Measurements from ENCODE around the gene SORCS2. TPM values are rescaled to one million over a fixed set of nuclear protein-coding genes. Genes with fewer than 3 reads are reported as not detected.

SORCS2 gene
- total and polyA plus RNA-seq, 2 donors, result 2.2 to 2.7 TPM

GRCh38 chr4:7217474-7218321, 25.4 kb downstream of the SORCS2 start:
- Histone ChIP-seq H3K4me1 (ENCODE audit: control insufficient read depth in 2 of 2, insufficient read depth in 2 of 2, low read length in 2 of 2) (no peaks in the 10 kb centered on the region), H3K27me3 (ENCODE audit: control insufficient read depth in 2 of 2, insufficient read depth in 1 of 2, low read length in 1 of 2) (no peaks in the 10 kb centered on the region), H3K36me3 (ENCODE audit: control insufficient read depth in 2 of 2, insufficient read depth in 2 of 2, low read length in 1 of 2) (no peaks in the 10 kb centered on the region), H3K9me3 (ENCODE audit: control insufficient read depth in 2 of 2, insufficient read depth in 1 of 2, low read length in 1 of 2) (no peaks in the 10 kb centered on the region), H3K27ac (ENCODE audit: low read depth in 1 of 2, low read length in 1 of 2) (peak overlapping the region in 1 of 2 donors; percentile 42), H3K4me3 (ENCODE audit: low read length in 2 of 2) (no peak overlapping the region)
- WGBS, result 80% methylated on average over 26 of the region's 26 CpGs
- no peak for DNase-seq (ENCODE audit: low read depth in 6 of 9, low spot score in 9 of 9)

GRCh38 chr4:7218686-7219085, 26.3 kb downstream of the SORCS2 start:
- no peaks in the 10 kb centered on the region for H3K4me1 ChIP-seq (ENCODE audit: control insufficient read depth in 2 of 2, insufficient read depth in 2 of 2, low read length in 2 of 2)
- DNase-seq (ENCODE audit: low read depth in 6 of 9, low spot score in 9 of 9), result no peak
- no peak overlapping the region for H3K4me3 ChIP-seq (ENCODE audit: low read length in 2 of 2)
- H3K27me3 ChIP-seq (ENCODE audit: control insufficient read depth in 2 of 2, insufficient read depth in 1 of 2, low read length in 1 of 2), result no peaks in the 10 kb centered on the region
- no peaks in the 10 kb centered on the region for H3K9me3 ChIP-seq (ENCODE audit: control insufficient read depth in 2 of 2, insufficient read depth in 1 of 2, low read length in 1 of 2)
- no peaks in the 10 kb centered on the region for H3K36me3 ChIP-seq (ENCODE audit: control insufficient read depth in 2 of 2, insufficient read depth in 2 of 2, low read length in 1 of 2)
- WGBS, result 95% methylated on average over 7 of the region's 7 CpGs
- H3K27ac ChIP-seq (ENCODE audit: low read depth in 1 of 2, low read length in 1 of 2), result no peak overlapping the region

GRCh38 chr4:7222521-7222920, 30.2 kb downstream of the SORCS2 start:
- no peaks in the 10 kb centered on the region for H3K9me3 ChIP-seq (ENCODE audit: control insufficient read depth in 2 of 2, insufficient read depth in 1 of 2, low read length in 1 of 2)
- H3K27ac ChIP-seq (ENCODE audit: low read depth in 1 of 2, low read length in 1 of 2), result no peak overlapping the region
- 96% methylated on average over 9 of the region's 9 CpGs for WGBS
- H3K36me3 ChIP-seq (ENCODE audit: control insufficient read depth in 2 of 2, insufficient read depth in 2 of 2, low read length in 1 of 2), result no peaks in the 10 kb centered on the region
- peaks cover 0 to 2% of the 10 kb centered on the region in 2 donors for H3K27me3 ChIP-seq (ENCODE audit: control insufficient read depth in 2 of 2, insufficient read depth in 1 of 2, low read length in 1 of 2)
- no peak overlapping the region for H3K4me3 ChIP-seq (ENCODE audit: low read length in 2 of 2)
- no peak for DNase-seq (ENCODE audit: low read depth in 6 of 9, low spot score in 9 of 9)
- no peaks in the 10 kb centered on the region for H3K4me1 ChIP-seq (ENCODE audit: control insufficient read depth in 2 of 2, insufficient read depth in 2 of 2, low read length in 2 of 2)

GRCh38 chr4:7223541-7223940, 31.2 kb downstream of the SORCS2 start:
- Histone ChIP-seq H3K27ac (ENCODE audit: low read depth in 1 of 2, low read length in 1 of 2) (no peak overlapping the region), H3K27me3 (ENCODE audit: control insufficient read depth in 2 of 2, insufficient read depth in 1 of 2, low read length in 1 of 2) (peaks cover 0 to 2% of the 10 kb centered on the region in 2 donors), H3K4me3 (ENCODE audit: low read length in 2 of 2) (no peak overlapping the region), H3K9me3 (ENCODE audit: control insufficient read depth in 2 of 2, insufficient read depth in 1 of 2, low read length in 1 of 2) (no peaks in the 10 kb centered on the region), H3K36me3 (ENCODE audit: control insufficient read depth in 2 of 2, insufficient read depth in 2 of 2, low read length in 1 of 2) (no peaks in the 10 kb centered on the region), H3K4me1 (ENCODE audit: control insufficient read depth in 2 of 2, insufficient read depth in 2 of 2, low read length in 2 of 2) (no peaks in the 10 kb centered on the region)
- 88% methylated on average over 5 of the region's 5 CpGs for WGBS
- no peak for DNase-seq (ENCODE audit: low read depth in 6 of 9, low spot score in 9 of 9)

- H3K36me3 ChIP-seq (ENCODE audit: control insufficient read depth in 2 of 2, insufficient read depth in 2 of 2, low read length in 1 of 2), result no peaks in the 10 kb centered on the region
- DNase-seq (ENCODE audit: low read depth in 6 of 9, low spot score in 9 of 9), result no peak
- H3K4me1 ChIP-seq (ENCODE audit: control insufficient read depth in 2 of 2, insufficient read depth in 2 of 2, low read length in 2 of 2), result no peaks in the 10 kb centered on the region
- H3K27me3 ChIP-seq (ENCODE audit: control insufficient read depth in 2 of 2, insufficient read depth in 1 of 2, low read length in 1 of 2), result peaks cover 0 to 2% of the 10 kb centered on the region in 2 donors
- 70% methylated on average over 4 of the region's 4 CpGs for WGBS
- H3K27ac ChIP-seq (ENCODE audit: low read depth in 1 of 2, low read length in 1 of 2), result no peak overlapping the region
- no peak overlapping the region for H3K4me3 ChIP-seq (ENCODE audit: low read length in 2 of 2)
- H3K9me3 ChIP-seq (ENCODE audit: control insufficient read depth in 2 of 2, insufficient read depth in 1 of 2, low read length in 1 of 2), result no peaks in the 10 kb centered on the region
These were observed 31.7 kb downstream of the SORCS2 start for GRCh38 chr4:7224001-7224400.

GRCh38 chr4:7224878-7225533, 32.7 kb downstream of the SORCS2 start:
- 95% methylated on average over 11 of the region's 11 CpGs for WGBS
- no peak overlapping the region for H3K27ac ChIP-seq (ENCODE audit: low read depth in 1 of 2, low read length in 1 of 2)
- H3K9me3 ChIP-seq (ENCODE audit: control insufficient read depth in 2 of 2, insufficient read depth in 1 of 2, low read length in 1 of 2), result no peaks in the 10 kb centered on the region
- DNase-seq (ENCODE audit: low read depth in 6 of 9, low spot score in 9 of 9), result no peak
- peaks cover 0 to 2% of the 10 kb centered on the region in 2 donors for H3K27me3 ChIP-seq (ENCODE audit: control insufficient read depth in 2 of 2, insufficient read depth in 1 of 2, low read length in 1 of 2)
- H3K4me1 ChIP-seq (ENCODE audit: control insufficient read depth in 2 of 2, insufficient read depth in 2 of 2, low read length in 2 of 2), result no peaks in the 10 kb centered on the region
- no peaks in the 10 kb centered on the region for H3K36me3 ChIP-seq (ENCODE audit: control insufficient read depth in 2 of 2, insufficient read depth in 2 of 2, low read length in 1 of 2)
- no peak overlapping the region for H3K4me3 ChIP-seq (ENCODE audit: low read length in 2 of 2)

GRCh38 chr4:7226439-7226838, 34.1 kb downstream of the SORCS2 start:
- WGBS, result 62% methylated on average over 22 of the region's 22 CpGs
- no peak overlapping the region for H3K27ac ChIP-seq (ENCODE audit: low read depth in 1 of 2, low read length in 1 of 2)
- peaks cover 0 to 2% of the 10 kb centered on the region in 2 donors for H3K27me3 ChIP-seq (ENCODE audit: control insufficient read depth in 2 of 2, insufficient read depth in 1 of 2, low read length in 1 of 2)
- H3K4me1 ChIP-seq (ENCODE audit: control insufficient read depth in 2 of 2, insufficient read depth in 2 of 2, low read length in 2 of 2), result no peaks in the 10 kb centered on the region
- no peaks in the 10 kb centered on the region for H3K9me3 ChIP-seq (ENCODE audit: control insufficient read depth in 2 of 2, insufficient read depth in 1 of 2, low read length in 1 of 2)
- H3K4me3 ChIP-seq (ENCODE audit: low read length in 2 of 2), result no peak overlapping the region
- no peaks in the 10 kb centered on the region for H3K36me3 ChIP-seq (ENCODE audit: control insufficient read depth in 2 of 2, insufficient read depth in 2 of 2, low read length in 1 of 2)
- no peak for DNase-seq (ENCODE audit: low read depth in 6 of 9, low spot score in 9 of 9)

- 28% methylated on average over 10 of the region's 10 CpGs for WGBS
These were observed 34.7 kb downstream of the SORCS2 start for GRCh38 chr4:7227008-7227407.

GRCh38 chr4:7228734-7229133, 36.4 kb downstream of the SORCS2 start:
- Histone ChIP-seq H3K9me3 (ENCODE audit: control insufficient read depth in 2 of 2, insufficient read depth in 1 of 2, low read length in 1 of 2) (no peaks in the 10 kb centered on the region), H3K27ac (ENCODE audit: low read depth in 1 of 2, low read length in 1 of 2) (no peak overlapping the region), H3K27me3 (ENCODE audit: control insufficient read depth in 2 of 2, insufficient read depth in 1 of 2, low read length in 1 of 2) (peaks cover 0 to 2% of the 10 kb centered on the region in 2 donors), H3K4me1 (ENCODE audit: control insufficient read depth in 2 of 2, insufficient read depth in 2 of 2, low read length in 2 of 2) (no peaks in the 10 kb centered on the region), H3K4me3 (ENCODE audit: low read length in 2 of 2) (no peak overlapping the region), H3K36me3 (ENCODE audit: control insufficient read depth in 2 of 2, insufficient read depth in 2 of 2, low read length in 1 of 2) (no peaks in the 10 kb centered on the region)
- DNase-seq (ENCODE audit: low read depth in 6 of 9, low spot score in 9 of 9), result no peak
- 96% methylated on average over 11 of the region's 11 CpGs for WGBS

More at GRCh38 chr4:7227008-7227407, 34.7 kb downstream of the SORCS2 start:
- no peak overlapping the region for H3K4me3 ChIP-seq (ENCODE audit: low read length in 2 of 2)
- no peaks in the 10 kb centered on the region for H3K4me1 ChIP-seq (ENCODE audit: control insufficient read depth in 2 of 2, insufficient read depth in 2 of 2, low read length in 2 of 2)
- no peak for DNase-seq (ENCODE audit: low read depth in 6 of 9, low spot score in 9 of 9)
- no peaks in the 10 kb centered on the region for H3K9me3 ChIP-seq (ENCODE audit: control insufficient read depth in 2 of 2, insufficient read depth in 1 of 2, low read length in 1 of 2)
- H3K27ac ChIP-seq (ENCODE audit: low read depth in 1 of 2, low read length in 1 of 2), result no peak overlapping the region
- H3K27me3 ChIP-seq (ENCODE audit: control insufficient read depth in 2 of 2, insufficient read depth in 1 of 2, low read length in 1 of 2), result peaks cover 0 to 2% of the 10 kb centered on the region in 2 donors
- H3K36me3 ChIP-seq (ENCODE audit: control insufficient read depth in 2 of 2, insufficient read depth in 2 of 2, low read length in 1 of 2), result no peaks in the 10 kb centered on the region

Data from thymus (tissue), 11 donors.